ENCODE data around the gene PDILT.
"Not testable (repeated sequence)": the region's sequence is repeated elsewhere in the genome, so short reads cannot be mapped to it uniquely, and the experiment has no call there.

Gene PDILT

DNA sequence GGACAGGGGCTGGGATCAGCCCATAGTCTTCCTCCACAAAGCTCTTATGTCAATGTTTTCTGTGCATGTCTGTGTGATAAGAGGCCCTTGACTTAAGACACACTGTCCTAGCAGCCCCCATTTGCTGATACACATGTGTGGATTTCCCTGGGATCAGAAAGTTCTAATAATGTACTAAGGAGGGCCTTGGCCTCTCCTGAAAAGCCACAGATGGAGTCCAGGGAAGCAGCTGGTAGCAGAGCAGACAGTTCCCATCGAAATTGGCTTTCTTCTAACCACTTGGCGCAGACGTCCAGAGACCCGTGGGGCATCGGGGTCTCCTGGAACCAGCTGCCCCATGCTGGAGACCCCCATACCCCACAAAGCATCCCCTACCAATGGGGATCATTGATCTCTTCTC lies 72.9 kb downstream of the PDILT start:
- DNase-seq (ENCODE audit: low spot score in 2 of 2) (no peak), ATAC-seq (ENCODE audit: low read depth) (no peak)
- H3K4me1 Mint-ChIP-seq, result no peaks in the 10 kb centered on the region
- H3K27me3 Mint-ChIP-seq, result peaks cover 12% of the 10 kb centered on the region
- H3K4me3 Mint-ChIP-seq, result no peak overlapping the region
- peaks cover 6% of the 10 kb centered on the region for H3K9me3 Mint-ChIP-seq
- H3K36me3 Mint-ChIP-seq, result no peaks in the 10 kb centered on the region
- no peak overlapping the region for H3K27ac Mint-ChIP-seq

GRCh38 chr16:20329392-20330138 lies 75.0 kb downstream of the PDILT start:
- Mint-ChIP-seq H3K27me3 (peaks cover 11% of the 10 kb centered on the region), H3K9me3 (peaks cover 6% of the 10 kb centered on the region), H3K4me1 (no peaks in the 10 kb centered on the region), H3K4me3 (no peak overlapping the region), H3K27ac (no peak overlapping the region), H3K36me3 (no peaks in the 10 kb centered on the region)
- DNase-seq (ENCODE audit: low spot score in 2 of 2) (no peak), ATAC-seq (ENCODE audit: low read depth) (no peak)

GRCh38 chr16:20327444-20328041 lies 77.0 kb downstream of the PDILT start, which contains the start of gene GP2:
Gene GP2 (minus strand): TSS chr16:20327513. CDS start chr16:20326431, 1,082 bp downstream.
- Mint-ChIP-seq H3K4me3 (no peak within 1 kb of the TSS), H3K27me3 (peaks cover 7% of the 10 kb centered on the region), H3K4me1 (no peaks in the 10 kb centered on the region), H3K36me3 (no peaks in the 10 kb centered on the region), H3K27ac (no peak within 1 kb of the TSS), H3K9me3 (peaks cover 6% of the 10 kb centered on the region)
- no peak for ATAC-seq (ENCODE audit: low read depth)
- DNase-seq (ENCODE audit: low spot score in 2 of 2), result no peak

GRCh38 chr16:20326321-20326720 lies 78.2 kb downstream of the PDILT start:
- Mint-ChIP-seq H3K9me3 (peaks cover 6% of the 10 kb centered on the region), H3K4me1 (no peaks in the 10 kb centered on the region), H3K36me3 (no peaks in the 10 kb centered on the region), H3K27ac (no peak overlapping the region), H3K27me3 (peaks cover 8% of the 10 kb centered on the region), H3K4me3 (no peak overlapping the region)
- ATAC-seq (ENCODE audit: low read depth) (no peak), DNase-seq (ENCODE audit: low spot score in 2 of 2) (no peak)

GRCh38 chr16:20325005-20325404 lies 79.5 kb downstream of the PDILT start:
- Mint-ChIP-seq H3K36me3 (no peaks in the 10 kb centered on the region), H3K9me3 (peaks cover 6% of the 10 kb centered on the region), H3K4me1 (no peaks in the 10 kb centered on the region), H3K27ac (no peak overlapping the region), H3K27me3 (peaks cover 7% of the 10 kb centered on the region), H3K4me3 (no peak overlapping the region)
- no peak for DNase-seq (ENCODE audit: low spot score in 2 of 2)
- ATAC-seq (ENCODE audit: low read depth), result no peak

DNA sequence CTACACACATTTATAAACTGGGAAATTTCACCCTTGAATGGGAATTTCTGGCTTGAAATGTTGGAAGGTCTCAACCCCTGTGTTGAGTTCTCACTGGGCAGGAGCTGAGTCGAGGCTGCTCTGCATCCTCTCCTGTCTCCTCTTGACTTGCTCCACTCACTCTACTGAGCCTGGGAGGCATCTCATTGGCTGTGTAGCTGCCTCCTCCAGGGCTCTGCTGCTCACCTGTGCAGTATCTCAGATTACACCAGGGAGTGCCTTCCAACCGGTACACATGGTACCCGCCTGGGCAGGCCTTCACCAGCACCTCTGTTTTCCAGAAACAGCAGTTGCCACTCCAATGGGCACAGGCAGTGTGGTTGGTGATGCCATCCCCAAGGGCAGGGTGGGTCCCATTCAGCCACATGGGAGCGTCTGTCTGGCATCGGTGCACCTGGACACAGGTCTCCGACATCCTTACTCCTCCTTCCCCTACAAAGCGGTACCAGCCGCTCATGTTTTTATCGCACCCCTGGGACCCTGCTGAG lies 80.9 kb downstream of the PDILT start:
- Mint-ChIP-seq H3K4me3 (no peak overlapping the region), H3K27ac (no peak overlapping the region), H3K9me3 (no peaks in the 10 kb centered on the region), H3K27me3 (peaks cover 3% of the 10 kb centered on the region), H3K36me3 (no peaks in the 10 kb centered on the region), H3K4me1 (no peaks in the 10 kb centered on the region)
- DNase-seq (ENCODE audit: low spot score in 2 of 2) (no peak), ATAC-seq (ENCODE audit: low read depth) (no peak)

GRCh38 chr16:20322696-20323095 lies 81.8 kb downstream of the PDILT start:
- Mint-ChIP-seq H3K27ac (no peak overlapping the region), H3K4me3 (no peak overlapping the region), H3K4me1 (no peaks in the 10 kb centered on the region), H3K9me3 (no peaks in the 10 kb centered on the region), H3K36me3 (no peaks in the 10 kb centered on the region), H3K27me3 (peaks cover 3% of the 10 kb centered on the region)
- DNase-seq (ENCODE audit: low spot score in 2 of 2), result no peak
- no peak for ATAC-seq (ENCODE audit: low read depth)

DNA sequence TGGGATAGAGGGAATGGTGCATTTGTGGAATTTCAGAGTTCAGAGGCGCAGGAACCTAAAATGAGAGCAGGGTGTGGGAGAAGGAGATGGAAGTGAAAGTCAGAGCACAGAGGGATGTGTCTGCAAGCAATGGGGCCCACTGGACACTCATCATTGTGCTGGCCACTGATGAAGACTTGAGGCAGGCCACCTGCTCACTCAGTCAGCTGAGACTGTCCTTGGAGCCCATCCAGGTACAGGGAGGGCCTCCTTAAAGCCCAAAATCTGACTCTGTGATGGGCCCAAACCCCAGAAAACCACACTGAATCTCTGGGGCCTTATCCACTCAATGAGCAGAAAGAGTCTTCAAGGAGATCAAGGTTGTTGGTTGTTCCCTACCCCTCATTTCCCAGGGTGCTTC lies 82.9 kb downstream of the PDILT start:
- DNase-seq (ENCODE audit: low spot score in 2 of 2), result no peak
- H3K36me3 Mint-ChIP-seq, result no peaks in the 10 kb centered on the region
- no peaks in the 10 kb centered on the region for H3K9me3 Mint-ChIP-seq
- H3K4me3 Mint-ChIP-seq, result no peak overlapping the region
- H3K27ac Mint-ChIP-seq, result no peak overlapping the region
- H3K4me1 Mint-ChIP-seq, result no peaks in the 10 kb centered on the region
- H3K27me3 Mint-ChIP-seq, result peaks cover 5% of the 10 kb centered on the region
- no peak for ATAC-seq (ENCODE audit: low read depth)

DNA sequence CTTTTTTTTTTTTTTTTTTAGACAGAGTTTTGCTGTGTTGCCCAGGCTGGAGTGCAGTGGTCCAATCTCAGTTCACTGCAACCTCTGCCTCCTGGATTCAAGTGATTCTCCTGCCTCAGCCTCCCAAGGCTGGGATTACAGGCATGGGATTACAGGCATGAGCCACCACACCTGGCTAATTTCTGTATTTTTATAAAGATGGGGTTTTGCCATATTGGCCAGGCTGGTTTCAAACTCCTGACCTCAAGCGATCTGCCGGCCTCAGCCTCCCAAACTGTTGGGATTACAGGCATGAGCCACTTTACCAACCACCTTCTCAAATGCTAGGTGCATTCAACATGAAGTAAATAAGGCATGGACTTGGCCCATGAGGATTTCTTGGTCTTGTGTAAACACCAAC lies 83.5 kb downstream of the PDILT start:
- H3K27ac Mint-ChIP-seq; ATAC-seq (ENCODE audit: low read depth); H3K36me3 Mint-ChIP-seq; H3K27me3 Mint-ChIP-seq; H3K9me3 Mint-ChIP-seq; DNase-seq (ENCODE audit: low spot score in 2 of 2); H3K4me3 Mint-ChIP-seq; H3K4me1 Mint-ChIP-seq: not testable (repeated sequence)

GRCh38 chr16:20320592-20320991 lies 83.9 kb downstream of the PDILT start:
- Mint-ChIP-seq H3K4me1 (no peaks in the 10 kb centered on the region), H3K27me3 (peaks cover 5% of the 10 kb centered on the region), H3K9me3 (no peaks in the 10 kb centered on the region), H3K36me3 (no peaks in the 10 kb centered on the region), H3K27ac (no peak overlapping the region), H3K4me3 (no peak overlapping the region)
- no peak for DNase-seq (ENCODE audit: low spot score in 2 of 2)
- no peak for ATAC-seq (ENCODE audit: low read depth)

GRCh38 chr16:20320178-20320577 lies 84.4 kb downstream of the PDILT start:
- H3K4me3 Mint-ChIP-seq, result no peak overlapping the region
- H3K27me3 Mint-ChIP-seq, result peaks cover 5% of the 10 kb centered on the region
- ATAC-seq (ENCODE audit: low read depth) (no peak), DNase-seq (ENCODE audit: low spot score in 2 of 2) (no peak)
- H3K9me3 Mint-ChIP-seq, result no peaks in the 10 kb centered on the region
- no peak overlapping the region for H3K27ac Mint-ChIP-seq
- no peaks in the 10 kb centered on the region for H3K4me1 Mint-ChIP-seq
- H3K36me3 Mint-ChIP-seq, result no peaks in the 10 kb centered on the region

GRCh38 chr16:20319406-20319805 lies 85.1 kb downstream of the PDILT start:
- H3K27me3 Mint-ChIP-seq, result peaks cover 5% of the 10 kb centered on the region
- H3K36me3 Mint-ChIP-seq, result no peaks in the 10 kb centered on the region
- ATAC-seq (ENCODE audit: low read depth) (no peak), DNase-seq (ENCODE audit: low spot score in 2 of 2) (no peak)
- H3K4me3 Mint-ChIP-seq, result no peak overlapping the region
- no peak overlapping the region for H3K27ac Mint-ChIP-seq
- H3K4me1 Mint-ChIP-seq, result no peaks in the 10 kb centered on the region
- no peaks in the 10 kb centered on the region for H3K9me3 Mint-ChIP-seq

DNA sequence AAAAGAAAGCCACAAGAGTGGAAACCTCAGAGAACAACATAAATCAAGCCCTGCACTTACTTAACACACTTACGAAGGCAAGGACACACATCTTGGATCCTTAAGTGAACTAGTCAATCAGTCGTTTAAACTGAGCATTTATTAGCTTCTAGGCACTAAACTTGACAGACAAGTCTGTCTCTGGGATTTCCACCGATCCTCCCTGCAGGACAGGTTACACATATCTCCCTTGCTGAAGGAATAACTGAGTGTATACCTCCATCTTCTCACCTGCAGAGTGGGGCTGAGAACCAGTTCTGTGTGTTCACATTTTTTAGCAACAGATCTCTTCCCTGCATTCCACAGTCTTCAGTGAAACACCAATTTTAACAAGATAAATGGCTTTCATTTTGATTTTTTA lies 86.1 kb downstream of the PDILT start:
- DNase-seq (ENCODE audit: low spot score in 2 of 2), result no peak
- no peak overlapping the region for H3K27ac Mint-ChIP-seq
- no peak for ATAC-seq (ENCODE audit: low read depth)
- H3K36me3 Mint-ChIP-seq, result no peaks in the 10 kb centered on the region
- H3K4me1 Mint-ChIP-seq, result no peaks in the 10 kb centered on the region
- H3K27me3 Mint-ChIP-seq, result peaks cover 5% of the 10 kb centered on the region
- no peaks in the 10 kb centered on the region for H3K9me3 Mint-ChIP-seq
- no peak overlapping the region for H3K4me3 Mint-ChIP-seq

GRCh38 chr16:20318006-20318405 lies 86.5 kb downstream of the PDILT start:
- H3K27me3 Mint-ChIP-seq, result peaks cover 5% of the 10 kb centered on the region
- no peak overlapping the region for H3K27ac Mint-ChIP-seq
- no peak for ATAC-seq (ENCODE audit: low read depth)
- no peak for DNase-seq (ENCODE audit: low spot score in 2 of 2)
- no peaks in the 10 kb centered on the region for H3K4me1 Mint-ChIP-seq
- H3K4me3 Mint-ChIP-seq, result no peak overlapping the region
- H3K9me3 Mint-ChIP-seq, result no peaks in the 10 kb centered on the region
- no peaks in the 10 kb centered on the region for H3K36me3 Mint-ChIP-seq

DNA sequence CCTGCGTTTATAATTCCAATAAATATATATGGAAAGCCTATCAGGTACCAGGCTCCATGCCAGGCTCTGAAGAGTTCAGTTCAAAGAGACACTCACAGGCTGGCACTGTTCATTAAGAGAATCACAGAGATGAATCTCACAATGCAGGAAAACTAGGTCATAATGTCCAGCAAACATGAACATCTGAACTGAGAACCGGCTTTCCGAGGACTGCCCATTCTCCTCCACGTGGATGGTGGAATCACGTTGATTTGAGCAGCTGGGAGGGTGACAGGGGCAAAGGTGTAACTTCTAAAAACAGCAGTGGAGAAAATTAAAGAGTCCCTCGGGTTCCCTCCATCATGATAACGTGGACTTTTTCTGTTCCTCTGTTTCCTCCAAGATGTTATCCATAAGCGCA lies 87.4 kb downstream of the PDILT start:
- H3K27ac Mint-ChIP-seq, result no peak overlapping the region
- no peak overlapping the region for H3K4me3 Mint-ChIP-seq
- no peaks in the 10 kb centered on the region for H3K9me3 Mint-ChIP-seq
- peaks cover 5% of the 10 kb centered on the region for H3K27me3 Mint-ChIP-seq
- DNase-seq (ENCODE audit: low spot score in 2 of 2) (no peak), ATAC-seq (ENCODE audit: low read depth) (no peak)
- H3K36me3 Mint-ChIP-seq, result no peaks in the 10 kb centered on the region
- H3K4me1 Mint-ChIP-seq, result no peaks in the 10 kb centered on the region

All from memory B cell (primary cell).